HG03139 (cell line): ENCODE results near the gene CYP27A1.

Source experiments
- ATAC-seq: cut with Tn5 transposase; IDR thresholded peaks from one replicate; pipeline ENCODE4 v1.9.1; 2021; ENCODE audit not compliant: unreplicated experiment

Gene CYP27A1

GRCh38 chr2:218810256-218810655 is 28.3 kb downstream of the CYP27A1 start:
- no peak for ATAC-seq

GRCh38 chr2:218811382-218811781 is 29.4 kb downstream of the CYP27A1 start:
- ATAC-seq, result no peak

GRCh38 chr2:218812096-218812815 is 30.3 kb downstream of the CYP27A1 start:
- ATAC-seq, result no peak

GRCh38 chr2:218812861-218813260 is 30.9 kb downstream of the CYP27A1 start:
- ATAC-seq, result no peak

GRCh38 chr2:218813771-218814460 is 32.0 kb downstream of the CYP27A1 start:
- no peak for ATAC-seq

- ATAC-seq, result no peak
These were observed 32.7 kb downstream of the CYP27A1 start for GRCh38 chr2:218814540-218815243.

- no peak for ATAC-seq
These were observed 33.3 kb downstream of the CYP27A1 start for GRCh38 chr2:218815244-218815637.

- ATAC-seq, result no peak
These were observed 33.7 kb downstream of the CYP27A1 start for GRCh38 chr2:218815649-218816048.

GRCh38 chr2:218816561-218817011 is 34.6 kb downstream of the CYP27A1 start:
- no peak for ATAC-seq

- no peak for ATAC-seq
These were observed 37.1 kb downstream of the CYP27A1 start for GRCh38 chr2:218819093-218819492.

GRCh38 chr2:218820746-218821369 is 38.9 kb downstream of the CYP27A1 start:
- ATAC-seq, result no peak

GRCh38 chr2:218821605-218822211 is 39.8 kb downstream of the CYP27A1 start:
- no peak for ATAC-seq

- ATAC-seq, result no peak
These were observed 40.7 kb downstream of the CYP27A1 start for GRCh38 chr2:218822622-218823021.

GRCh38 chr2:218823196-218823855 is 41.4 kb downstream of the CYP27A1 start:
- no peak for ATAC-seq

GRCh38 chr2:218824004-218824403 is 42.1 kb downstream of the CYP27A1 start:
- ATAC-seq, result no peak

- ATAC-seq, result no peak
These were observed 44.8 kb downstream of the CYP27A1 start for GRCh38 chr2:218826791-218827190.

GRCh38 chr2:218827701-218828476 is 45.9 kb downstream of the CYP27A1 start:
- ATAC-seq, result no peak

- no peak for ATAC-seq
These were observed 46.5 kb downstream of the CYP27A1 start for GRCh38 chr2:218828477-218828778.

GRCh38 chr2:218829868-218830451 is 48.0 kb downstream of the CYP27A1 start:
- ATAC-seq, result no peak
